Ascending aorta (tissue), 2 donors: ENCODE results near the gene STK32B. TPM values are rescaled to one million over a fixed set of nuclear protein-coding genes. Genes with fewer than 3 reads are reported as not detected.
"Not testable (repeated sequence)": the region's sequence is repeated elsewhere in the genome, so short reads cannot be mapped to it uniquely, and the experiment has no call there.

ENCODE experiments used
- DNase-seq, 2 donors: peaks; one replicate each; pipeline ENCODE4 v3.0.0-alpha.2; 2019; ENCODE audit warnings: low spot score in 2 of 2
- H3K27ac ChIP-seq, 2 donors: fragments of 200-600 bp; sonication (generic); one replicate each; pipeline ENCODE4 v1.5.1; 2016 to 2017; ENCODE audit warnings: mild to moderate bottlenecking in 1 of 2
- H3K27me3 ChIP-seq: fragments of 200-600 bp; sonication (generic); one replicate; pipeline ENCODE4 v1.5.1; 2017
- H3K36me3 ChIP-seq, 2 donors: fragments of 200-600 bp; sonication (generic); one replicate each; pipeline ENCODE4 v1.5.1; 2016
- H3K4me1 ChIP-seq, 2 donors: fragments of 200-600 bp; sonication (generic); one replicate each; pipeline ENCODE4 v1.5.1; 2016 to 2017; ENCODE audit warnings: mild to moderate bottlenecking in 1 of 2
- H3K4me3 ChIP-seq, 2 donors: fragments of 200-600 bp; sonication (generic); one replicate each; pipeline ENCODE4 v1.5.1; 2016 to 2017; ENCODE audit warnings: mild to moderate bottlenecking in 1 of 2
- H3K9me3 ChIP-seq, 2 donors: fragments of 200-600 bp; sonication (generic); one replicate each; pipeline ENCODE4 v1.5.1; 2016
- intact Hi-C: fragments of 100-400 bp; cut with DNase I; formaldehyde crosslinking; loops from one replicate; pipeline ENCODE4 v1.15.1; 2023
- total RNA-seq: library from RNA; depleted of rRNA; stranded (reverse); fragments of >200 nt; gene quantifications from one replicate; pipeline ENCODE4 v1.1.0, GENCODE V29; 2016
- TF ChIP-seq, protein P1 (sequence below), 3 experiments: fragments of 200-600 bp in 2 of 3; fragments of 450-650 bp in 1 of 3; sonication (generic) in 2 of 3; IDR thresholded peaks; one replicate each; pipeline ENCODE4 v1.5.1; 2016 to 2019; ENCODE audit warnings: antibody characterized with exemption in 3 of 3, mild to moderate bottlenecking in 1 of 3, moderate library complexity in 1 of 3

The STK32B gene
- total RNA-seq, 1 donor from 2014 or later, result 2.3 TPM

- Histone ChIP-seq H3K9me3 (no peaks in the 10 kb centered on the region), H3K27me3 (no peaks in the 10 kb centered on the region), H3K4me3 (no peak overlapping the region), H3K27ac (no peak overlapping the region), H3K4me1 (no peaks in the 10 kb centered on the region), H3K36me3 (no peaks in the 10 kb centered on the region)
- intact Hi-C loops, result no loop called here
- TF ChIP-seq, protein P1, sequence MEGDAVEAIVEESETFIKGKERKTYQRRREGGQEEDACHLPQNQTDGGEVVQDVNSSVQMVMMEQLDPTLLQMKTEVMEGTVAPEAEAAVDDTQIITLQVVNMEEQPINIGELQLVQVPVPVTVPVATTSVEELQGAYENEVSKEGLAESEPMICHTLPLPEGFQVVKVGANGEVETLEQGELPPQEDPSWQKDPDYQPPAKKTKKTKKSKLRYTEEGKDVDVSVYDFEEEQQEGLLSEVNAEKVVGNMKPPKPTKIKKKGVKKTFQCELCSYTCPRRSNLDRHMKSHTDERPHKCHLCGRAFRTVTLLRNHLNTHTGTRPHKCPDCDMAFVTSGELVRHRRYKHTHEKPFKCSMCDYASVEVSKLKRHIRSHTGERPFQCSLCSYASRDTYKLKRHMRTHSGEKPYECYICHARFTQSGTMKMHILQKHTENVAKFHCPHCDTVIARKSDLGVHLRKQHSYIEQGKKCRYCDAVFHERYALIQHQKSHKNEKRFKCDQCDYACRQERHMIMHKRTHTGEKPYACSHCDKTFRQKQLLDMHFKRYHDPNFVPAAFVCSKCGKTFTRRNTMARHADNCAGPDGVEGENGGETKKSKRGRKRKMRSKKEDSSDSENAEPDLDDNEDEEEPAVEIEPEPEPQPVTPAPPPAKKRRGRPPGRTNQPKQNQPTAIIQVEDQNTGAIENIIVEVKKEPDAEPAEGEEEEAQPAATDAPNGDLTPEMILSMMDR (IDR thresholded peaks at IDR 0.05), result no peak
- no peak for DNase-seq
Observed at GRCh38 chr4:5424901-5425300, 373.6 kb downstream of the STK32B start.

DNA sequence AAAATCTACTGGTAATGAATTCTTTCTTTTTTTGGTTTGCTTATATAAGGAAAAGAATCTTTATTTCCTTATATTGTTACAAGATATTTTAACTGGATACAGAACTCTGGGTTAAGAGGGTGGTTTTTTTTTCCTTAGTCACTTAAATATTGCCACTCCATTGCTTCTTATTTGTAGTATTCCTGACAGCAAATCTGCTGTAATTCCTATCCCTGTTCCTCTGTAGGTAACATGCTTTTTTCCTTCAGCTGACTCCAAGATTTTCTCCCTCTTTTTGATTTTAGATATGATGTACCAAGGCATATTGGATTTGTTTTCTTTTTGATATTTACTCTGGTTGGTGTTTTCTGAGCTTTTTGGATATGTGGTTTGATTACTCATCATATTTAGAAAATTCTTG lies 378.5 kb downstream of the STK32B start:
- Histone ChIP-seq H3K27me3 (no peaks in the 10 kb centered on the region), H3K4me1 (no peaks in the 10 kb centered on the region), H3K9me3 (no peaks in the 10 kb centered on the region), H3K36me3 (no peaks in the 10 kb centered on the region), H3K4me3 (no peak overlapping the region), H3K27ac (no peak overlapping the region)
- intact Hi-C loops, result no loop called here
- DNase-seq, result no peak
- TF ChIP-seq, protein P1 (IDR thresholded peaks at IDR 0.05), result no peak

DNA sequence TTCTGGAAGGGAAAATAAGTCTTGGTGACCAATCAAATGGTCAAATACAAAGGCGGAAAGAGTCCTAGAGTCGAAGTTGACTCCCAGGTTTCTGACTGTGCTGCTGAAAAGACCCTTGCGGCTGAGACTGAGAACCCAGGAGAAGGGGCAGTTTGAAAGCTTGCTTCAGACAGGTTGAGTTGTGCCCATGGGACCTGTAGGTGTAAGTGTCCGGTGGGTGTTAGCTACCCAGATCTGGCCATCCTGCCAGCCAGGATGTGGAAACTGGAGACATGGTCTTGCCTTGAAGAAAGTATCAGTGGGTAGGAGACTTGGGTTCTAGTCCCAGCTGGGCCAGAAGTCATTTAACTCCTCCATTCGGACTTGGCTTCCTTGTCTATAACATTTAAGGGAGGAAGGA lies 381.9 kb downstream of the STK32B start:
- H3K9me3 ChIP-seq, result no peaks in the 10 kb centered on the region
- no peaks in the 10 kb centered on the region for H3K27me3 ChIP-seq
- no peak for DNase-seq
- H3K36me3 ChIP-seq, result no peaks in the 10 kb centered on the region
- no peak overlapping the region for H3K27ac ChIP-seq
- intact Hi-C loops, result no loop called here
- TF ChIP-seq, protein P1 (IDR thresholded peaks at IDR 0.05), result no peak
- H3K4me1 ChIP-seq, result no peaks in the 10 kb centered on the region
- no peak overlapping the region for H3K4me3 ChIP-seq

GRCh38 chr4:5435201-5435600 lies 383.9 kb downstream of the STK32B start:
- TF ChIP-seq, protein P1 (IDR thresholded peaks at IDR 0.05), result no peak
- H3K27me3 ChIP-seq, result no peaks in the 10 kb centered on the region

DNA sequence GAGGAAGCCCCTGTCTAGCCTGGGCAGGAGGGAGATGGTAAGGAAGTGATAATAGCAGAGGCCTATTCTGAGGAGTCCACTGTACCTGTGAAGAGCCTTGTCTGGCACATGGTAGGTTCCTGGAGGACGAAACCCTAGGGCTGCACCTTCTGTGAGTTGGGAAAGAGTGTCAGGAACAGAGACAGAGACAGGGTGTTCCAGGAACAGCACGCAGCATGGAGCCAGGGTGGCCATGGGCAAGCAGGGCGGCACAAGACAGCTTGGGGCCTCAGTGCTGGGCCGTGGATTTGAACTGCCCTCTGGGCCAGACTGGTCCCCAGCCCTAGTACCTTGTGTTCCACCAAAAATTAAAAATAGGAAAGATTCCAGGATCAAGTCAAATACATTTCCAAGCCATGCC lies 384.5 kb downstream of the STK32B start:
- Histone ChIP-seq H3K9me3 (no peaks in the 10 kb centered on the region), H3K4me3 (no peak overlapping the region), H3K27me3 (no peaks in the 10 kb centered on the region), H3K27ac (no peak overlapping the region), H3K36me3 (no peaks in the 10 kb centered on the region), H3K4me1 (no peaks in the 10 kb centered on the region)
- intact Hi-C loops, result no loop called here
- TF ChIP-seq, protein P1 (IDR thresholded peaks at IDR 0.05), result no peak
- no peak for DNase-seq

More at GRCh38 chr4:5435201-5435600, 383.9 kb downstream of the STK32B start:
- no peaks in the 10 kb centered on the region for H3K9me3 ChIP-seq
- DNase-seq, result no peak
- no peak overlapping the region for H3K27ac ChIP-seq
- H3K36me3 ChIP-seq, result no peaks in the 10 kb centered on the region
- no peak overlapping the region for H3K4me3 ChIP-seq
- intact Hi-C loops, result no loop called here
- no peaks in the 10 kb centered on the region for H3K4me1 ChIP-seq

DNA sequence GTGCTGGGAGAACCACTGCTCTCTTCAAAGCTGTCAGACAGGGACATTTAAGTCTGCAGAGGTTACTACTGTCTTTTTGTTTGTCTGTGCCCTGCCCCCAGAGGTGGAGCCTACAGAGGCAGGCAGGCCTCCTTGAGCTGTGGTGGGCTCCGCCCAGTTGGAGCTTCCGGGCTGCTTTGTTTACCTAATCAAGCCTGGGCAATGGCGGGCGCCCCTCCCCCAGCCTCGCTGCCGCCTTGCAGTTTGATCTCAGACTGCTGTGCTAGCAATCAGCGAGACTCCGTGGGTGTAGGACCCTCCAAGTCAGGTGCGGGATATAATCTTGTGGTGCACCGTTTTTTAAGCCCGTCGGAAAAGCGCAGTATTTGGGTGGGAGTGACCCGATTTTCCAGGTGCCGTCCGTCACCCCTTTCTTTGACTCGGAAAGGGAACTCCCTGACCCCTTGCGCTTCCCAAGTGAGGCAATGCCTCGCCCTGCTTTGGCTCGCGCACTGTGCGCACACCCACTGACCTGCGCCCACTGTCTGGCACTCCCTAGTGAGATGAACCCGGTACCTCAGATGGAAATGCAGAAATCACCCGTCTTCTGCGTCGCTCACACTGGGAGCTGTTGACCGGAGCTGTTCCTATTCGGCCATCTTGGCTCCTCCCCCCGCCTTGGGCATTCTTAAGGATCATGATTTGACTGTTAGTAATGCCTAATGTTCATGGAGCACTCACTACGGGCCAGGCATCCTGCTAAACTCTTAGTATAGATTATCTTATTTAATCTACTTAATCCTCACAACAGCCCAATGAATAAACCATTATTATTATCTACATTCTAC lies 392.9 kb downstream of the STK32B start:
- DNase-seq, H3K27ac ChIP-seq, intact Hi-C loops, H3K4me3 ChIP-seq, H3K4me1 ChIP-seq, H3K9me3 ChIP-seq, H3K27me3 ChIP-seq, H3K36me3 ChIP-seq: not testable (repeated sequence)
